K562 treated with DMSO at 1 percent for 24 hours (cell line): ENCODE measurements around the gene IL36RN. TPM values are rescaled to one million over a fixed set of nuclear protein-coding genes. Genes with fewer than 3 reads are reported as not detected.

Experiments used
- total RNA-seq: library from RNA; unstranded; fragments of 300-600 nt; gene quantifications from 2 replicates; pipeline ENCODE4 v1.2.3, GENCODE V29; 2022; ENCODE audit warnings: low read depth; ENCODE audit not compliant: insufficient read depth

IL36RN gene
- total RNA-seq = not detected in 2 replicates

GRCh38 chr2:113058998-113059960 lies at the start of gene IL36RN:
Gene IL36RN (plus strand): TSS chr2:113059198. CDS start chr2:113059439, 241 bp downstream.

GRCh38 chr2:113052396-113052917 lies 6.5 kb upstream of the IL36RN start, which contains the start of gene IL36B:
Gene IL36B (minus strand): TSS chr2:113052867.

GRCh38 chr2:113067681-113068080 lies 8.7 kb downstream of the IL36RN start, which contains the start of gene IL1F10:
Gene IL1F10 (plus strand): TSS chr2:113067970. CDS start chr2:113072739, 4,769 bp downstream.

Other genes with a start within 250 kb of the IL36RN start
- gene IL1B, start 222.4 kb upstream of the IL36RN start, total RNA-seq = 0.56 and 1.1 TPM in 2 replicates
- gene IL37, start 148.0 kb upstream of the IL36RN start, total RNA-seq = not detected in 2 replicates
- gene IL36G, start 81.2 kb upstream of the IL36RN start, total RNA-seq = not detected in 2 replicates
- gene IL36A, start 53.7 kb upstream of the IL36RN start, total RNA-seq = not detected in 2 replicates
- not detected in 2 replicates for gene IL36B, start 6.3 kb upstream of the IL36RN start, total RNA-seq
- not detected in 2 replicates for gene IL1F10, start 8.8 kb downstream of the IL36RN start, total RNA-seq
- 1.1 TPM in 1 of 2 replicates, not detected in the other for gene IL1RN, start 68.4 kb downstream of the IL36RN start, total RNA-seq
- gene PSD4, start 114.8 kb downstream of the IL36RN start, total RNA-seq = 27.2 and 34.7 TPM in 2 replicates
- gene PAX8, start 219.7 kb downstream of the IL36RN start, total RNA-seq = 2.7 and 5.4 TPM in 2 replicates